H1 (cell line): ENCODE data around the gene CCDC71. TPM values are rescaled to one million over a fixed set of nuclear protein-coding genes. Genes with fewer than 3 reads are reported as not detected.

ENCODE experiments used
- CTCF ChIA-PET: fragments of 300-600 bp; sonication (Branson Sonifier 250); formaldehyde crosslinking; loops from one replicate; lab custom pipeline; 2021; ENCODE audit not compliant: partially characterized antibody; lab: Charles Lee
- POLR2A ChIA-PET: fragments of 300-600 bp; sonication (Branson Sonifier 250); formaldehyde crosslinking; loops from one replicate; lab custom pipeline; 2021; ENCODE audit warnings: inconsistent platforms; ENCODE audit not compliant: partially characterized antibody; lab: Charles Lee
- DNase-seq, 2 experiments: peaks; one replicate each; pipeline versions ENCODE4 v3.0.0 to v3.0.0-alpha.2; 2010 to 2022; ENCODE audit warnings: low spot score in 2 of 2, low read depth in 1 of 2, mixed read lengths in 1 of 2
- FAIRE-seq: peaks from 2 replicates; lab custom pipeline; 2011; peaks lifted over from hg19 to GRCh38; lab: Jason Lieb, UNC
- H2AFZ ChIP-seq: 2 replicates; pipeline ENCODE4 v1.8.1; 2012; ENCODE audit warnings: low read length, inconsistent platforms
- H2AK5ac ChIP-seq: 2 replicates; pipeline ENCODE4 v1.6.1; 2013; ENCODE audit warnings: low read depth, low read length
- H2BK120ac ChIP-seq: replicated peaks from 2 replicates; pipeline ENCODE3; 2013; ENCODE audit warnings: low read depth, low read length, inconsistent platforms
- H2BK12ac ChIP-seq: 2 replicates; pipeline ENCODE4 v1.6.1; 2013; ENCODE audit warnings: low read depth, low read length
- H2BK15ac ChIP-seq: 2 replicates; pipeline ENCODE4 v1.6.1; 2013; ENCODE audit warnings: low read length
- H2BK20ac ChIP-seq: 2 replicates; pipeline ENCODE4 v1.6.1; 2013; ENCODE audit warnings: low read length
- H2BK5ac ChIP-seq: 2 replicates; pipeline ENCODE4 v1.6.1; 2013; ENCODE audit warnings: low read depth, low read length
- H3K14ac ChIP-seq: 2 replicates; pipeline ENCODE4 v1.6.1; 2013; ENCODE audit warnings: inconsistent platforms; ENCODE audit not compliant: insufficient read length
- H3K18ac ChIP-seq: 2 replicates; pipeline ENCODE4 v1.6.1; 2013; ENCODE audit warnings: low read length; ENCODE audit errors: extremely low read depth
- H3K23ac ChIP-seq: 2 replicates; pipeline ENCODE4 v1.6.1; 2013; ENCODE audit warnings: inconsistent platforms; ENCODE audit not compliant: insufficient read length
- H3K23me2 ChIP-seq: 2 replicates; pipeline ENCODE4 v1.6.1; 2013; ENCODE audit warnings: low read depth, low read length
- H3K27ac ChIP-seq: 2 replicates; pipeline ENCODE4 v1.6.1; 2011; ENCODE audit warnings: low read depth, low read length, inconsistent platforms
- H3K27me3 ChIP-seq, 4 experiments: replicated peaks in 1 of 4; 1 replicate in 1 of 4; 2 replicates in 3 of 4; pipeline versions ENCODE4 v1.6.1 to v1.8.1; 2011 to 2013; ENCODE audit warnings: low read length in 3 of 4, mild to moderate bottlenecking in 3 of 4, inconsistent platforms in 2 of 4, mixed read lengths in 2 of 4, moderate library complexity in 1 of 4; ENCODE audit not compliant: control insufficient read depth in 3 of 4, insufficient read depth in 3 of 4; ENCODE audit errors: extremely low read depth in 1 of 4
- H3K36me3 ChIP-seq, 4 experiments: 2 replicates each; pipeline versions ENCODE4 v1.6.1 to v1.8.1; 2011 to 2013; ENCODE audit warnings: mild to moderate bottlenecking in 4 of 4, low read length in 3 of 4, moderate library complexity in 2 of 4, control low read depth in 1 of 4, inconsistent platforms in 1 of 4; ENCODE audit not compliant: insufficient read depth in 4 of 4, control insufficient read depth in 2 of 4
- H3K4ac ChIP-seq: replicated peaks from 2 replicates; pipeline ENCODE3; 2013; ENCODE audit warnings: low read length, low read depth, mixed read lengths, inconsistent platforms; ENCODE audit not compliant: insufficient read length
- H3K4me1 ChIP-seq, 4 experiments: replicated peaks in 1 of 4; 1 replicate in 1 of 4; 2 replicates in 3 of 4; pipeline versions ENCODE4 v1.6.1 to v1.8.1; 2011 to 2013; ENCODE audit warnings: low read length in 3 of 4, inconsistent platforms in 2 of 4, mixed read lengths in 1 of 4; ENCODE audit not compliant: insufficient read depth in 4 of 4, control insufficient read depth in 3 of 4
- H3K4me2 ChIP-seq, 2 experiments: 2 replicates each; pipeline versions ENCODE4 v1.6.1 to v1.8.1; 2011 to 2013; ENCODE audit warnings: low read depth in 2 of 2, low read length in 2 of 2, control low read depth in 1 of 2, inconsistent platforms in 1 of 2, mild to moderate bottlenecking in 1 of 2; ENCODE audit not compliant: insufficient read depth in 1 of 2
- H3K4me3 ChIP-seq, 4 experiments: fragments of 200-600, 300-600 bp in 1 of 4; sonication (generic), shearing (Covaris generic), sonication (Bioruptor Twin) in 1 of 4; 2 replicates each; pipeline versions ENCODE4 v1.5.1 to v1.8.1; 2011 to 2016; ENCODE audit warnings: low read length in 4 of 4, low read depth in 3 of 4, control low read depth in 2 of 4, inconsistent platforms in 2 of 4, mild to moderate bottlenecking in 2 of 4, mixed read lengths in 1 of 4, moderate library complexity in 1 of 4; ENCODE audit not compliant: insufficient read depth in 2 of 4; ENCODE audit errors: extremely low read depth in 1 of 4
- H3K56ac ChIP-seq: replicated peaks from 2 replicates; pipeline ENCODE3; 2013; ENCODE audit warnings: low read depth, mild to moderate bottlenecking, mixed read lengths, low read length, inconsistent platforms; ENCODE audit not compliant: insufficient read length
- H3K79me1 ChIP-seq: 2 replicates; pipeline ENCODE4 v1.6.1; 2013; ENCODE audit warnings: low read depth, low read length, control low read depth
- H3K79me2 ChIP-seq, 2 experiments: 2 replicates each; pipeline versions ENCODE4 v1.6.1 to v1.8.1; 2012 to 2013; ENCODE audit warnings: low read length in 2 of 2, mild to moderate bottlenecking in 2 of 2, inconsistent platforms in 1 of 2; ENCODE audit not compliant: insufficient read depth in 2 of 2, control insufficient read depth in 1 of 2
- H3K9ac ChIP-seq, 4 experiments: replicated peaks in 1 of 4; 1 replicate in 1 of 4; 2 replicates in 3 of 4; pipeline versions ENCODE4 v1.6.1 to v1.8.1; 2011 to 2013; ENCODE audit warnings: low read depth in 3 of 4, low read length in 3 of 4, control low read depth in 2 of 4, mild to moderate bottlenecking in 2 of 4, moderate library complexity in 2 of 4, inconsistent platforms in 1 of 4; ENCODE audit errors: extremely low read depth in 1 of 4
- H3K9me3 ChIP-seq, 2 experiments: 2 replicates each; pipeline versions ENCODE4 v1.6.1 to v1.8.1; 2012 to 2013; ENCODE audit warnings: mild to moderate bottlenecking in 2 of 2, moderate library complexity in 2 of 2, control low read depth in 1 of 2, inconsistent platforms in 1 of 2, low read depth in 1 of 2, low read length in 1 of 2, mixed read lengths in 1 of 2; ENCODE audit not compliant: insufficient read depth in 2 of 2
- H4K20me1 ChIP-seq, 2 experiments: replicated peaks in 1 of 2; 2 replicates each; pipeline versions ENCODE3 to v1.8.1; 2011 to 2013; ENCODE audit warnings: inconsistent platforms in 2 of 2, low read length in 2 of 2, mild to moderate bottlenecking in 1 of 2; ENCODE audit not compliant: insufficient read depth in 2 of 2, control insufficient read depth in 1 of 2
- H4K5ac ChIP-seq: 2 replicates; pipeline ENCODE4 v1.6.1; 2013; ENCODE audit warnings: low read length, low read depth, mixed read lengths, inconsistent platforms; ENCODE audit not compliant: insufficient read length
- H4K8ac ChIP-seq: 2 replicates; pipeline ENCODE4 v1.8.0; 2013; ENCODE audit warnings: mild to moderate bottlenecking, moderate library complexity, low read length, inconsistent platforms; ENCODE audit not compliant: insufficient read depth; ENCODE audit errors: extremely low read depth
- H4K91ac ChIP-seq: replicated peaks from 2 replicates; pipeline ENCODE3; 2013; ENCODE audit warnings: low read length, mixed read lengths, inconsistent platforms; ENCODE audit not compliant: insufficient read length
- CHD2 ChIP-seq: IDR thresholded peaks from 2 replicates; pipeline ENCODE4 v1.6.1; 2012; ENCODE audit warnings: low read length, improper control_type of control experiment
- CTCF ChIP-seq, 3 experiments: IDR thresholded peaks; 1 replicate in 2 of 3; 2 replicates in 1 of 3; pipeline versions ENCODE4 v1.5.1 to v1.6.1; 2011; ENCODE audit warnings: low read length in 3 of 3, mild to moderate bottlenecking in 3 of 3, inconsistent platforms in 2 of 3, low read depth in 1 of 3, moderate library complexity in 1 of 3; ENCODE audit not compliant: insufficient read depth in 1 of 3; ENCODE audit errors: control extremely low read depth in 1 of 3
- GABPA ChIP-seq: IDR thresholded peaks from 2 replicates; pipeline ENCODE4 v1.6.1; 2011; ENCODE audit warnings: mild to moderate bottlenecking, low read length, moderate library complexity, borderline replicate concordance; ENCODE audit not compliant: insufficient read depth
- RAD21 ChIP-seq, 2 experiments: IDR thresholded peaks in 1 of 2; conservative IDR thresholded peaks in 1 of 2; 2 replicates each; pipeline ENCODE4 v1.6.1; 2011; ENCODE audit warnings: low read depth in 2 of 2, low read length in 2 of 2, improper control_type of control experiment in 1 of 2, inconsistent platforms in 1 of 2, mild to moderate bottlenecking in 1 of 2, moderate library complexity in 1 of 2
- SP2 ChIP-seq: IDR thresholded peaks from 2 replicates; pipeline ENCODE4 v1.6.1; 2012; ENCODE audit warnings: mild to moderate bottlenecking, low read length, inconsistent platforms
- TAF1 ChIP-seq: IDR thresholded peaks from 2 replicates; pipeline ENCODE4 v1.6.1; 2011; ENCODE audit warnings: mild to moderate bottlenecking, low read depth, low read length
- TBP ChIP-seq: IDR thresholded peaks from 2 replicates; pipeline ENCODE4 v1.6.1; 2011; ENCODE audit warnings: low read depth, low read length, improper control_type of control experiment
- WGBS, 2 experiments: shearing (Covaris generic) in 1 of 2; methylation state at CpG; one replicate each; pipeline versions ENCODE4 v1.1.6 to v1.1.7; 2013 to 2015; ENCODE audit warnings: low lambda C conversion rate in 2 of 2, mixed read lengths in 2 of 2, inconsistent platforms in 1 of 2, low coverage in 1 of 2, missing lambda C conversion rate in 1 of 2; ENCODE audit not compliant: insufficient replicate concordance in 2 of 2, insufficient coverage in 1 of 2, insufficient read length in 1 of 2; ENCODE audit errors: extremely low coverage in 1 of 2, missing lambda C conversion rate in 1 of 2; 5-methylcytosine and 5-hydroxymethylcytosine counted together
- polyA plus RNA-seq, 7 experiments: library from polyadenylated mRNA; depleted of rRNA in 3 of 7; stranded (reverse) in 5 of 7; unstranded in 2 of 7; fragments of >200 nt in 5 of 7; fragments of 200-250 nt in 2 of 7; gene quantifications; 1 replicate in 5 of 7; 2 replicates in 1 of 7; 4 replicates in 1 of 7; pipeline versions ENCODE4 v1.2.1 to v1.2.3, GENCODE V29; 2011 to 2013; ENCODE audit warnings: missing spikeins in 2 of 7, mixed read lengths in 2 of 7
- total RNA-seq: library from RNA; stranded (reverse); fragmentation: NEBNext Ultra II Directional; extraction: Animal tissue kit (Norgen Biotek cat#: 25700); gene quantifications from 2 replicates; pipeline ENCODE4 v1.2.1, GENCODE V29; 2021

CCDC71 gene
- total and polyA plus RNA-seq, 2 of the 8 experiments (the other 6 are each of a cell fraction or from before 2014, with no cell fraction given) = 26.7 to 57.4 TPM

GRCh38 chr3:49131040-49131439 is 35.1 kb downstream of the CCDC71 start:
- H3K27me3 ChIP-seq = no peaks in the 10 kb centered on the region
- H2AFZ ChIP-seq = no peak overlapping the region
- no peak overlapping the region for H2AK5ac ChIP-seq
- POLR2A ChIA-PET = interaction anchor here (1.0 to 2.2 kb wide), 8 partner anchors 10 to 124 kb away, joined by 3 to 8 read pairs (median 3); partner anchors contain the start of genes QARS1, QRICH1, USP19 and WDR6
- no peak overlapping the region for H2BK120ac ChIP-seq
- TF ChIP-seq TBP = no peak
- TF ChIP-seq SP2 = no peak
- no peak for TF ChIP-seq CTCF (IDR thresholded peaks at IDR 0.05; ENCODE audit: control extremely low read depth in 1 of 3, insufficient read depth in 1 of 3, low read depth in 1 of 3, low read length in 3 of 3)
- TF ChIP-seq GABPA = no peak
- no peak for TF ChIP-seq RAD21 (IDR thresholded peaks at IDR 0.05 in 1 of 2, conservative IDR thresholded peaks at IDR 0.05 in 1 of 2; ENCODE audit: low read depth in 2 of 2, low read length in 2 of 2)
- TF ChIP-seq CHD2 = no peak
- TF ChIP-seq TAF1 = no peak
- H3K27ac ChIP-seq = no peak overlapping the region
- 0 out of 7 replicates have a peak overlapping the region, but pooled peaks of 1 of the 4 experiments have one; percentile 15 for H3K9ac ChIP-seq
- CTCF ChIA-PET = interaction anchor here (0.6 to 3.1 kb wide), 5 partner anchors 9 to 39 kb away, joined by 3 to 20 read pairs (median 4); partner anchors contain the start of gene USP19
- 0 out of 2 replicates have a peak overlapping the region, but pooled peaks have one; percentile 5 for H2BK12ac ChIP-seq
- 0 out of 8 replicates have a peak, but pooled peaks cover 0 to 2% (median 0%) of the 10 kb centered on the region in 4 experiments for H3K36me3 ChIP-seq
- DNase-seq (no peak), FAIRE-seq (no peak)
- H3K23ac ChIP-seq = no peak overlapping the region
- peak overlapping the region; percentile 29; the same call in 1 of the 2 replicates for H4K8ac ChIP-seq
- no peak overlapping the region for H3K4me3 ChIP-seq
- H3K4ac ChIP-seq = no peak overlapping the region
- no peak overlapping the region for H2BK15ac ChIP-seq
- peak overlapping the region; percentile 35; the same call in 1 of the 2 replicates for H2BK5ac ChIP-seq
- H3K9me3 ChIP-seq = no peaks in the 10 kb centered on the region
- no peak overlapping the region for H3K18ac ChIP-seq
- no peak overlapping the region for H3K56ac ChIP-seq
- 85% methylated on average over 12 of the region's 12 CpGs; no CpG with 5 or more reads in 1 of the 2 experiments for WGBS, 2 experiments
- H4K20me1 ChIP-seq = peaks cover 0 to 4% of the 10 kb centered on the region in 2 experiments
- H3K14ac ChIP-seq = no peak overlapping the region
- no peaks in the 10 kb centered on the region for H3K79me2 ChIP-seq
- peaks cover 12% of the 10 kb centered on the region for H3K23me2 ChIP-seq
- H2BK20ac ChIP-seq = no peak overlapping the region
- H3K4me1 ChIP-seq = peaks cover 0 to 8% (median 7%) of the 10 kb centered on the region in 4 experiments; a peak in 6 of 7 replicates
- H3K79me1 ChIP-seq = 0 out of 2 replicates have a peak, but pooled peaks cover 4% of the 10 kb centered on the region
- no peak overlapping the region for H4K5ac ChIP-seq
- H4K91ac ChIP-seq = no peak overlapping the region
- no peak overlapping the region for H3K4me2 ChIP-seq
